Right ventricle myocardium inferior (tissue), 1 donor: ENCODE data around the gene SUV39H2. TPM values are rescaled to one million over a fixed set of nuclear protein-coding genes. Genes with fewer than 3 reads are reported as not detected.

ENCODE experiments used
- total RNA-seq: library from RNA; stranded (reverse); fragmentation: NEBNext Ultra II Directional; extraction: Animal tissue kit (Norgen Biotek cat#: 25700); gene quantifications from one replicate; pipeline ENCODE4 v1.2.1, GENCODE V29; 2021
- donor health status: DM: no; HTN: yes; CAD: no; lungs with severe emphysema.

The SUV39H2 gene
- total RNA-seq, 1 donor from 2014 or later, result 4.9 TPM

Other genes starting within 250 kb of the SUV39H2 start
- gene FAM107B, start 104.0 kb upstream of the SUV39H2 start, total RNA-seq, result 4.2 TPM
- gene CDNF, start 40.8 kb upstream of the SUV39H2 start, total RNA-seq, result 1.9 TPM
- 7.6 TPM for gene HSPA14, start 40.6 kb upstream of the SUV39H2 start, total RNA-seq
- gene MSANTD7, start 40.6 kb upstream of the SUV39H2 start, total RNA-seq, result 5.6 TPM
- gene DCLRE1C, start 75.2 kb downstream of the SUV39H2 start, total RNA-seq, result 4.2 TPM
- gene MEIG1, start 80.5 kb downstream of the SUV39H2 start, total RNA-seq, result not detected
- gene OLAH, start 165.1 kb downstream of the SUV39H2 start, total RNA-seq, result 0.35 TPM
- gene ACBD7, start 209.9 kb downstream of the SUV39H2 start, total RNA-seq, result not detected
- gene RPP38, start 218.5 kb downstream of the SUV39H2 start, total RNA-seq, result 9.1 TPM